ENCODE data around the gene SCARB1. TPM values are rescaled to one million over a fixed set of nuclear protein-coding genes. Genes with fewer than 3 reads are reported as not detected.

The SCARB1 gene
- total RNA-seq, 1 experiment from 2014 or later = 4.1 TPM

DNA sequence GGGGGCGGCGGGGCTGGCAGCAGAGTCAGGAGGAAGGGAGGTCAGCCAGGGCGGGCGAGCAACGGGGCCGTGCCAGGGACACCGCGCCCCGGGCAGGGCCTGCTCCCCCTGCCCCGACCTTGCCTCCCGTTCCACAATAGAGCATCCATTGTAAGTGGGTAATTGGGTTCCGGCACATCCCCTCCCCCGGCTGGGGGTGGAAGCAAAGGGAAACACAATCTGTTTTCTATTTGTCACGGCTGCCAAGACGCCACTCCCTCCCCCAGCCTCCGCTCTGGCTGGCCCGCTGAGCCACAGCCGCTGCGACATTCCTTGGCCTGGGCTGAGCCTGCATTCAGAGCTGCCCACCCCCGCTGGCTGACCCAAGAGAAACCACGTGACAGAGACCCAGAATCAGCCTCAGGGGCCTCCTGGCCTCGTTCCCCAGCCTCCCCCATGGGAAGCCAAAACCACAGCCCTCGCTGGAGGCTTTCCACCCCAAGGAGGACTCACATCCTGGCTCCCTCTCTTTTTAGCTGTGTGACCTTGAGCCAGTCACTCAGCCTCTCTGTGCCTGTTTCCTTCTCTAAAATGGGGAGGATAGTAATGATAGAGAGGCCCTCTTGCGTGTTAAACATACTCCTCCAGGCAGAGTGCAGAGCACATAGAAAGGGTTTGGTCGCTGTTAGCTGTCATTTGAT lies 117.6 kb downstream of the SCARB1 start:
- peak; percentile 96 for DNase-seq (ENCODE audit: low read depth)

DNA sequence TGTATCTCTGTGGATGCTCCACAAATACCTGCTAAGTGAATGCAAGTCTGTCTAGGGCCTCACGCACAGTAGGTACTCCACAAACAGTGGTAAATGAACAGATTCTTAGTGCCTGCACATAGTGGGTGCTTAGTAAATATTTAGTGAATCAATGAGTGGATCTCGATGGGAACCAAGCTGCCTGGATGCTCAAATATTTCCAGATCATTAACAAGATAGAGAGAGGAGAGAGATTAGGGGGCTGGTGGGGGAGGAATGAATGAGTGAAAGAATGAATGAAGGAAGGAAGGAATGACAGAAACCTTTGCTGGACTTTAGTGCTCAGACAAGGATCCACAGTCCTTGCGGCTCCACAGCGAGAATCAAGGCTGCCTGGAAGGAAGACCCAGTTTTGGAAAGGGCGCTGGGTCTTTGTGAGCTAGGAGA lies 118.2 kb downstream of the SCARB1 start:
- no peak for DNase-seq (ENCODE audit: low read depth)

DNA sequence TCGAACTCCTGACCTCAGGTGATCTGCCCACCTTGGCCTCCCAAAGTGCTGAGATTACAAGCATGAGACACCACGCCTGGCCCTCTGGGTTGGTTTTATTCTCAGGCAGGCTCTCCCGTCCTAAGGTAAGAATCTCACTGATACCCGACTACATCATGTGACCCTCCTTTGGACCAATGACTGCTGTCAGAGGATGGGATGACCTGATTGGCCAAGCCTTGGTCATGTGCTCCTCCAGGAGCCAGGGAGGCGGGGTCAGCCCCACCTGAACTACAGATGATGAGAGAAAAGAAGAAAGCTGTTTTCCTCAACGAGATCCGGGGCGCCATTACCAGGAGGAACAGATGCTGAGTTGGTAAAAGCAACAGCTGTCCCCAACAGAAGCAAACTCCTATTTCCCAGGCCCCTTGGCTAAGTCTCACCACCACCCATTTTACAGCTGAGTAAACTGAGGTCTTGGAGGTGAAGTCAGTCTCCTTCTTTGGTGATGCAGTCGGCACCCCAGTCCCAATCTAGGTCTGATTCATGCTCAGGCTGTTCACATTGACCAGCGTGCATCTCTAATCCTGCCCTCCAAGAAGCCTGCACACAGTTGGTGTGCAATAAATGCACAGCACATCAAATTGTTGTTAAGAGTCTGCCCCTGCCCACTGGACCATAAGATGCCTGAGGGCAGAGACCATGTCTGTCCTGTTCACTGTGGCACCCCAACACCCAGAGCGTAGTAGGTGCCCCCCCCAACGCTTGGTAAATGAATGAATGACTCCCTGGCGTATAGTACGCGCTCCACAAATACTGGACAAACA lies 118.8 kb downstream of the SCARB1 start:
- DNase-seq (ENCODE audit: low read depth) = peak; percentile 60

DNA sequence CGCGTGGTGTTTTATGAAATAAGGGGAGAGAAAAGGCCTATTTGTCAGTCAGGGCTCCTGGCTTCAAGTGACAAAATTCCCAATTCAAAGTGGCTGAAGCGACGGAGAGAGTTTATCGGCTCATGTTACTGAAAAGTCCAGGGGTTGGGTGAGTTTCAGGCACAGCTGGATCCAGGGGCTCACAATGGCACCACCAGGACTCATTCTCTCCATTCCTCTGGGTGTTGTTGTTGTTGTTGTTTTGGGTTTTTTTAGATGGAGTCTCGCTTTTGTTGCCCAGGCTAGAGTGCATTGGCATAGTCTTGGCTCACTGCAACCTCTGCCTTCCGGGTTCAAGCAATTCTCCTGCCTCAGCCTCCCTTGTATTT lies 119.4 kb downstream of the SCARB1 start:
- DNase-seq (ENCODE audit: low read depth) = no peak

DNA sequence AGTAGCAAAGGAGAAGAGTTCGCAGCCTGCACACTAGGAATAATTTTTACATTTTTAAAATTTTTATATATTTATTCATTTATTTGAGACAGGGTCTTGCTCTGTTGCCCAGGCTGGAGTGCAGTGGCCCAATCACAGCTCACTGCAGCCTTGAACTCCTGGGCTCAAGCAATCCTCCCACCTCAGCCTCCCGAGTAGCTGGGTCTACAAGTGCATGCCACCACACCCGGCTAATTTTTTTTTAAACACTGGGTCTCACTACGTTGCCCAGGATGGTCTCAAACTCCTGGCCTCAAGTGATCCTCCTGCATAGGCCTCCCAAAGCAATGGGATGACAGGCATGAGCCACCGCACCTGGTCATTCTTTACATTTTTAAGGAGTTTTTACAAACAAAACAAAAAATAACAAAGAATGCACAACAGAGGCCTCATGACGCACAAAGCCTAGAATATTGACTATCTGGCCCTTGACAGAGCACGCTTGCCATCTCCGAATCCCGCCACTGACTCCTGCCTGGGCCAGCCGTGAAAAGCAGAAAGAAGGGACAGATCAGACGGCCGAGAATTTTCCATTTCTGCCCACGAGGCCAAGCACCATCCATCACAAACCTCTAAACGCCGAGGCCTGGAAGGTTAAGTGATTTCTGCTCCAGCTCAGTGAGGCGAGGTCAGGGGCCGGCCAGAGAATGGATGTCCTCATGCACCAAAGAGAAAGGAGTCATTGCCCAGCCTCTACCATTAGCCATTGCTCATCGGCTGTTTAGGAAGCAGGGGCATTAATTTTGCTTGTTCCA lies 120.0 kb downstream of the SCARB1 start:
- no peak for DNase-seq (ENCODE audit: low read depth)

DNA sequence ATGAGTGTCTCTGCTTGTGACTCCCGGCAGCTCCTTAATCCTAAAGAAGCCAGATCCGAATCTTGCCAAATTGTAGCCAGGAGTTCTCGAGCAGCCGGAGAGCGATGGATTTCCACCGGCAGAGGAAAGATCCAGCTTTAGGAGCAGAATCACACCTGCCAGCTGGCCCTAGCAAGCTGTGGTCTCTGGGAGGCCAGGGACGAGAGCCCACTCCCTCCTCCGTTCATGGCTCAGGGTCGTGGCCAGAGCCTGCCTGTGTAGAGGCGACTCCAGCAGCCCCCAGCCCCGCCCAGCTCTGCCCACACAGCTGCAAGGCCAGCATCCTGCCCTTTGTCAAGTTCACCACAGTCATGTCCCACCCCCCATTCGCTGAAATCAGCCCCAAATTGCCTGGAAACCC lies 121.0 kb downstream of the SCARB1 start:
- no peak for DNase-seq (ENCODE audit: low read depth)

DNA sequence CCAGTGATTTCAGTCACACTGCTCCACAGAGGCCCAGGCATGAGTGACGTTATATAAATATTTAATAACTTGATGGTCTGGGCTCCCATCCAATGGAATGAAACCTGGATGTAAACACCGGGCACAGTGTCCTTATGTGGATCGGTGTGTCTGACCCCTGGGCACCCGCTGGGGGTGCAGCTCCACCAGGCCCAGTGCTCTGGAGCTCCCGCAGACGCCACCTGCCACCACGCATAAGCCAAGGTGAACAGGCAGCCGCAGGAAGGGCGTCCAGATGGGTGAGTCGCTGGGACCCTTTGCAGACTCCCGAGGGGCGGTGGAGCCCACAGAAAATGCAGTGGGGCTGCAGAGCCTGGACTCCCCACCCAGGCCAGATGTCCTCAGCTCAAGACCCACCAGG lies 121.6 kb downstream of the SCARB1 start:
- DNase-seq (ENCODE audit: low read depth) = no peak

DNA sequence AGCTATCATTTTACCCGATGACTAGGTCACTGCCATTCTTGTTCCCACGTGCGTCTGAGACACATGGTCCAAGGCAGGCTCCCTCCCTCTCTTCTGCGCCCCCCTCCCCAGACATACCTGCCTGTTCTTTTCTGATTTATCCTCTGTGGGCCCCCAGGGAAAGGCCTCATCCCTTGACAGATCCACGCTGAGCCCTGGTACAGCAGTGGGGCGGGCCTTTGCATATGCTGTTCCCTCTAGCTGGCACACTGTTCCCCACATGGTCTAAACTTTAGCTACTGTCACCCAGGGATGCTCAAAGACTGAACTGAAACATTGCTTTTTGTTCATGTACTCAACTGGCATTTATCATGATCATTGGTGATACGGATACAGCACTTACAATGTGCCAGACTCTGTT lies 122.5 kb downstream of the SCARB1 start:
- DNase-seq (ENCODE audit: low read depth) = no peak

DNA sequence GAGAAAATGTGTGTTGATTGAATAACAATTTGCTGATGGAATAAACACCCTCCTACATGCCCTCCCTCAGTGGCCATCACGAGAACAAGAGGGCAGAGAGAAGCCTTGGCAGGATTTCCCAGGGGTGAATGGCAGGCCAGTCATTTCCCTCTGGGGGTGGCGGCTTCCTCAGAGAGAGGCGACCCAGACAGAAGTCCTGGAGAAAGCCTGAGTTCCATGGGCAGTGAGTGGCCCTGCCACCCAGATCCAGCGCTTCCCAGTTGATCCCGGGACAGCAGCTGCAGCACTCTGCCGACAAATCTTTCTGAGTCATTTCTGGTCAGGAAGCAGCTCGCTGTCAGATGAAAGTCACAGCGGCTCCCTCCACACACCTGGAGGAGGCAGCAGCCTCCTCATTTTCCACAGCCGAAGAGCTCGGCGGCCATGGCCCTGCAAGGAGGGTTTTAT lies 123.0 kb downstream of the SCARB1 start:
- peak; percentile 73 for DNase-seq (ENCODE audit: low read depth)

DNA sequence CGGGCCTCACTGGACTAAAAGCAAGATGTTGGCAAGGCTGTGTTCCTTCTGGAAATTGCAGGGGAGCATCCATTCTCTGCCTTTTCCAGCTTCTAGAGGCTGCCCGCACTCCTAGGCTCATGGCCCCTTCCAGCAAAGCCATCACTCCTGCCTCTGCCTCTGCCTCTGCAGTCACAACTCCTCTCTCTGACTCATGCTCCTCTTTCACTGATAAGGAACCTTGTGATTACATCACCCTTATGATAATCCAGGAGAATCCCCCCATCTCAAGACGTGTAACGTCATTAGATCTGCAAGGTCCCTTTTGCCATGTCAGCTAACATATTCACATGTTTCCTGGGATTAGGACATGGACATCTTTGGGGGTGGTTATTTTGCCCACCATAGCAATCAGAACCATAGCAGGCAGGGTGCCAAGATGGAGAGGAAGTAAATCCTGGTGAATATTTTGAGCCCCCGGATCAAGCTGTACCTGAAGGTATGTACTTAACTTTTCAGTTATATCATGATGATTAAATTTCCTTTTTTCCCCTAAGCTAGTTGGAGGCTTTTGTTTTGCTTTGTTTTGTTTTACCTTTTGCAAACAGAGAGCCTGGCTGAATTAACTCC lies 123.6 kb downstream of the SCARB1 start:
- DNase-seq (ENCODE audit: low read depth) = peak; percentile 55

DNA sequence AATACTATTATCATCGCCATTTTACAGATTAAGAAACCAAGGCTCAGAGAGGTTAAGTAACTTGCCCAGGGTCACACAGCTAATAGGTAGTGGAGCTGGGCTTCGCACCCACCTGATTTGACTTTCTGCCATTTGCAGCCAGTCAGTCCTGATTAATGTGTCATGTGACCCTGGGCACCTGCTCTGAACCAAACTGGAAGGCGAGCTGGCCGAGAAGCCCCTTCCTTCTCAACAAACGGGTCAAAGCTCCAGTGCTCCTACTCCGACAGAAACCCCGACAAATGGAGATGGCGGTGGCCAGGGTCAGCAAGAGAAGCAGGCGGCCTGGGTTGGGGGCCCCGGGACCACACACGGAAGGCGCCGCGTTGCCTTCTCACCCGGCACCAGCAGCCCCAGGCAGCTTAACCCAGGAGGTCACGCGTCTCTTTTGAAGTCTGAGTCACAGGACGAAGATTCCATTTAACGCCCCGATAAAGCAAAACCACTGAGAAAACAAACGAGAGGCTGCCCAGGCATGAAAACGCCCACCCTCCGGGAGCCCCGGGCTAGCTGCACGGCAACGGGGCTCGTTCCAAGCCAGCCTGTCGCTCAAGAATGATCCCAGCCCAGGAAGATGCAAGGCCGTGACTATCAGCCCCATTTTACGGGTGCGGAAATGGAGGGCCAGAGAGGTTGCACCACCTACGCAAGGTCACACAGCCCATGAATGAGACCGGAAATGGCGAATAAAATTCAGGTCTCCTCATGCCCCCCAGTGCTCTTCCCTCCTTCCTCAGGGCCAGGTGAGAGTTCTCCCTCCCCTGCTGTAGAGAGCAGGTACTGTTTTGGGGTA lies 124.8 kb downstream of the SCARB1 start:
- DNase-seq (ENCODE audit: low read depth) = peak; percentile 70

DNA sequence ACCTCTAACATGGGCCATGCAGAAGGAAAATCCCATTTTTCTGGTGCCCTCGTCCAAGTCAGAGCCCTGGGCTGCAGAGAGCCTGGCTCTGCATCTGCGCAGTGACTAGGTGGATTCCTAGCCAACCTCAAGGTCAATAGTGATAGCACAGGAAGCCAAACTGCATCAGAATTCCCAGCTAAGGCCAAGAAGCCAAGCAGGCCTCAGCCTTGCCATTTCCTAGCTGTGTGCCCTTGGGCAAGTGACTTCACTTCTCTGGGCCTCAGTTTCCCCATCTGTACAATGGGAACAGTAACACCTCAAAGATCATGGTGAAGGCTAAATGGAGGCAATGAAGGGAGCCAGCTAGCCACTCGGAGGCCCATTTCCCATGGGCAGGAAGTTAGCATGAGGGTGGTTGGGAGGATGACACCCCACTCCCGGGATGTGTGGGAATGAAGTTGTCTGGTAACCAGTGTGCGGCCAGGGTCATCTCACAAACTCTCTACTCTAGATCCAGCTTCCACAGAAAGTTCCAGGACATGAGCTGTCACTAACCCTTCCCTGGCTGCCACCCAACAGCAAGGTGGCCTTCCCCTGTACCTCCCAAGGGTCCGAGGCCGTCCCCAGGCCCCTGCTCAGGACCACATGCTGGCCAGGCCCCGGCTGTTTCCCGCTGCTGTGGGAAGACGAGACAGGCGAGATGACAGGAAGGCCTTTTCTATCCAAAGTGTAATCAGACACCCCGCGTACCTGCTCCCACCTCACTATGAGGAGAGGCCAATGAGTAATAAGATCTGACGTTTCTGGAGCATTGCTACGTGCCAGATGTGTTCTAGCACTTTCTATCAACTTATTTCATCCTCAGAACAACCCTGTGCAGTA lies 125.7 kb downstream of the SCARB1 start:
- DNase-seq (ENCODE audit: low read depth) = no peak

DNA sequence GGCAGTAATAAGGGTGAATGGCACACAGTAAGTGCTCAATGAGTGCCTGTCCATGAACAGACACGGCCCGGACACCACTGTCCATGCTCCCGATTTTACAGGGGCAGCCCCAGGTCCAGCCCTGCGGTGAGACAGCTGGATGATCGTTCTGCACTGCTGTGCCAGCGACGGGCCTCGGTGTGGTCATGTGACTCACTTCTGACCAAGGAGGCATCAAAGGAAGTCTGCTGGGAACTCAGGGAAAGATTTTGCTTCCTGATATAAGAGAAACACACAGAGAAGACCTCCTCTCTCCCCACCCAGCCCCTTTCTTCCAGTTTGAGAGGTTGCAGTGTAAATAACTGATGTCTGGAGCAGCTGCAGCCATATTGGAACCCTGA lies 126.6 kb downstream of the SCARB1 start:
- DNase-seq (ENCODE audit: low read depth) = peak; percentile 71

DNA sequence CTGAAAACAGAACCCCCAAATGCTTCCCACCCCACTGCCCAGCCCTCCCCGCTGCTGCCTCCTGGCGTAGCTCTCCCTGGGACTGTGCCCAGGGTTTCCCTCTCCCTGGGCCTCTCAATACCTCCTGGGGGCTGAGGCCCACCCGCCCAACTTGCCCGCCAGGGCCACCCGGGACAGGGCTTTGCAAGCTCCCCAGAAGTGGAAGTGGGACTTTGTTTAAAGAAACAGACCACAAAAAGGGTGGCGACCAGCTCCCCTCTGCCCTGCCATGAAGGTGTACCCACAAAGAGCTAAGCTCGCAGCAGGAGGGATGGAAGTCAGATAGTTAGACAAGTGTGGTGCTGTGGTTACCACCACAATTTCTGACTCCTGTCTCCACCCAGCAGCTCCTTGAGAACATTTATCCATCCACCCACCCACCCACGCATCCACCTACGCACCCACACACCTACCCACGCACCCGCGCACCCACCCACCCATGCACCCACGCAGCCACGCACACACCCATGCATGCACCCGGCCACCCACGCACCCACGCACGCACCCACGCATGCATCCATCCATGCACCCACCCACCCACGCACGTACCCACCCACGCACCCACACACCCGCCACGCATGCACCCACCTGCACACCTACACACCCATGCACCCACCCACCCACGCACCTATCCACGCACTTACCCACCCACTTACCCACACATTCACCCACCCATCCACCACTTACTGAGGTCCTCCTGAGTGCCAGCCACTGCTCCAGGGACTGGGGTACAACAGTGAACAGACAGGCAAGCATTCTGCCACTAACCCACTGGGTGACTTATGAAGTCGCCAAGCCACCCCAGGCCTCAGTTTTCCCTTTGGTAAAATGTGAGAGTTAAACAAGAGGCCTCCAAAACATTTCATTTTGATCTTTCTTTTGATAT lies 127.3 kb downstream of the SCARB1 start:
- DNase-seq (ENCODE audit: low read depth) = peak; percentile 61

DNA sequence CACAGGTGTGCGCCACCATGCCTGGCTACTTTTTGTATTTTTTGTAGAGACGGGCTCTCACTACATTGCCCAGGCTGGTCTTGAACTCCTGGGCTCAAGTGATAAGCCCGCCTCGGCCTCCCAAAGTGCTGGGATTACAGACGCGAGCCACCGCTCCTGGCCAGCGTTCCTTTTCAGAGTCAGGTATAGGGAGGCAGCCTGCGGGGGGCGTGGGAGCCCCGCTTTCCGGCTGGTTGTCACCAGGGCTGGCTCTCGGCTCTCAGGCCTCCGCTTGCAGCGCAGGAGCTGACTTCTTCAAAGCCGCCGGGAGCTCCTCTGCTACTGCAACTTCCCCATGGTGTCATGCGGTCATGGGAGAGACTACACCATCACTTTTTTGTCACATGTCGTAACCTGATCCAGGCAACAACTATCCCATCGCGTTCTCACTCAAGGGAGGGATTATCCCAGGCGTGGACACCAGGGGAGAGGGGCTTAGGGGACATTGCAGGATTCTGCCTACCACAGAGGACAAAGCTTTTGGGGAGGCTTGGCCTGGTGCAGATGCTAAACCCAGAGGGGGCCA lies 129.4 kb downstream of the SCARB1 start:
- DNase-seq (ENCODE audit: low read depth) = no peak

DNA sequence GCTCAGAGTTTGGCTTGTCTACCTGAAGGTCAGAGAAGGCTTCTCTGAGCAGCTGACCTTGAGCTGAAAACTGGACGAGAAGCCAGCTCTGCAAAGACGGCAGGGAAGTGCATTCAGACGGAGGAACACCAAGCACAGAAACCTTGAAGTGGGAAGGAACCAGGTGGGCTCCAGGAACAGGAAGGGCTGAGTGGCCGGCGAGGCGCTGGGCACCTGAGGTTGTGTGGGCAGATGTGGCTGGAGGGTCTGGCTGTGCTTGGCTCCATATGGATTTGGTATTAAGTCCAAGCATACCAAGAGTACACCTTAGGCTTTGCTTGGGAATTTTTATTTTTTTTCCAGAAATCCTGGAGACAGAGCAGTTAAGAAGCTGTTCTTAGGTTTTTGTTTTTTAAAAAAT lies 130.6 kb downstream of the SCARB1 start:
- no peak for DNase-seq (ENCODE audit: low read depth)

DNA sequence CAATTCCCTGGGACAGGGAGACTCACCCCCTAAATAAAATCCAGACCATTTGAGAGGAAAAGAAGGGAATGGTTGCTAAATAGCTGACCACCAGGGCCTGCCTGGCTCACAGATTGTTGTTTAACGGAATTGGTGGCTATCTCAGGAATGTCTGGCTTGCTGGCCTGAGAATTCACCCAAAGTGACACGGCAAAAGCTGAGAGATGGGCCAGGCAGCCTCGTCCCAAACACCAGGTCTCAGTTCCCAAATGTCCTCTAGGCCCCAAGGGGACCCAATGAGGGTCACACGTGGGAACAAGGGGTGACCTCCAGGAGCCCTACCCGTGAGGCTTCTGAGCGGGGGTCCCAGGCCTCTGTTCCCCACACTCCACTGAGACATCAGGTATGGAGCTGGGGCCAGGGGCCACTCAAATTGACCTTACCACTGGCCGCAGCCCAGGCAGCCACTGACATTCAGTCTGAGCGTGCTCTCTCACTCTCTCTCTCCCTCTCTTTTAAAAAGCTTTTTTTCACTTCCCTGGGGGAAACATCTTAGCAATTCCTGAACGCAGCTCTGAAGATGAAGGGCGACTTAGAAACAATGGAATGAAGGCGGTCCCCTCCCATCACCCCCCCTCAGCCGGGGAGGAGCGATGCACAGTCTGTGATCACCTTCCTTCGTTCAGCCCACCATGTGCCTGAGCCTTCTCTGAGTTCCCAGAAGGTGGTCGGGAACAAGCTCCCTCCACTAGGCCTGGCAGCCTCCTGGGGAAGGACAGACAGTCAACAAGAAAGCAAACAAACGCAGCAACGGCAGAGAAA lies 131.2 kb downstream of the SCARB1 start:
- no peak for DNase-seq (ENCODE audit: low read depth)

DNA sequence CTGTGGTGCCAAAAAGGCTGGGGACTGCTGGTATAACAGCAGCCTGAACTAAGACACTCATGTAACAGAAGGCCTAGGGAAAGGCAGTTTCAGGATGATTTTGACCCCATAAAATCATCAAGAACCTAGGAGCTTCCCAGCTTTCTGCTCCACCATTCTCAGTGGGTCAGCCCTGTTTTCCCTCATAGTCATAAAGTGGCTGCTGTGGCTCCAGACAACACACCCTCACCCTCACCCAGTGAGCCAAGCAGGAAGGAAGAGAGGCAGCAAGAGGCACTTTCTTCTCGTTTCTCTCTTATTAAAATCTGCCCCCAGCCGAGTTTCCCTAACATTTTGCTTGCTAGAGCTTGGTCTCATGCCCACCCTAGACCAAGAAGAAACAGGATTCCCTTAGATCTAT lies 131.8 kb downstream of the SCARB1 start:
- no peak for DNase-seq (ENCODE audit: low read depth)
